Stomach (tissue), 9 donors: ENCODE data around the gene KYNU. TPM values are rescaled to one million over a fixed set of nuclear protein-coding genes. Genes with fewer than 3 reads are reported as not detected.

Source experiments
- DNase-seq, 2 donors: peaks; one replicate each; pipeline versions ENCODE4 v3.0.0 to v3.0.0-alpha.2; 2013 to 2019
- H3K27ac ChIP-seq, 5 donors: fragments of 200-600 bp in 4 of 5; sonication (generic) in 4 of 5; one replicate each; pipeline ENCODE4 v1.5.1; 2013 to 2019; ENCODE audit warnings: mild to moderate bottlenecking in 1 of 5, moderate library complexity in 1 of 5
- H3K27me3 ChIP-seq, 3 donors: fragments of 200-600 bp; sonication (generic); one replicate each; pipeline ENCODE4 v1.5.1; 2017 to 2019; ENCODE audit warnings: mixed run types in 1 of 3
- H3K36me3 ChIP-seq, 4 donors: fragments of 200-600 bp; sonication (generic); 1 replicate in 3 of 4; 2 replicates in 1 of 4; pipeline ENCODE4 v1.5.1; 2016 to 2019
- H3K4me1 ChIP-seq, 4 donors: fragments of 200-600 bp; sonication (generic); one replicate each; pipeline ENCODE4 v1.5.1; 2016 to 2019
- H3K4me3 ChIP-seq, 4 donors: fragments of 200-600 bp; sonication (generic) in 3 of 4; one replicate each; pipeline ENCODE4 v1.5.1; 2016 to 2019; ENCODE audit warnings: mild to moderate bottlenecking in 1 of 4
- H3K9me3 ChIP-seq, 4 donors: fragments of 200-600 bp; sonication (generic); one replicate each; pipeline ENCODE4 v1.5.1; 2016 to 2019
- CTCF ChIP-seq, 7 experiments: fragments of 450-650 bp in 4 of 7; fragments of 200-600 bp in 3 of 7; sonication (generic) in 3 of 7; IDR thresholded peaks; one replicate each; pipeline ENCODE4 v1.5.1; 2016 to 2019; ENCODE audit warnings: antibody characterized with exemption in 7 of 7, control low read depth in 2 of 7, mild to moderate bottlenecking in 1 of 7
- EP300 ChIP-seq: sonication (generic); formaldehyde crosslinking; IDR thresholded peaks from one replicate; pipeline ENCODE4 v1.6.1; 2017; ENCODE audit warnings: antibody characterized with exemption
- POLR2A ChIP-seq, 4 donors: fragments of 450-650 bp; IDR thresholded peaks; one replicate each; pipeline ENCODE4 v1.6.1; 2016; ENCODE audit warnings: antibody characterized with exemption in 4 of 4, control low read depth in 2 of 4, mild to moderate bottlenecking in 1 of 4, moderate library complexity in 1 of 4
- POLR2AphosphoS5 ChIP-seq, 3 donors: sonication (generic); formaldehyde crosslinking; IDR thresholded peaks; one replicate each; pipeline ENCODE4 v1.6.1; 2016; ENCODE audit warnings: antibody characterized with exemption in 3 of 3
- WGBS, 5 donors: extraction: QIAGEN DNeasy Blood & Tissue Kit in 3 of 5; methylation state at CpG; one replicate each; pipeline versions ENCODE4 v1.1.5 to v1.1.7; 2013 to 2018; 5-methylcytosine and 5-hydroxymethylcytosine counted together
- intact Hi-C: fragments of 100-400 bp; cut with DNase I; formaldehyde crosslinking; loops from one replicate; pipeline ENCODE4 v1.15.1; 2023; ENCODE audit warnings: low total_unique reads
- polyA plus RNA-seq, 3 donors: library from polyadenylated mRNA; stranded (reverse); fragments of 200-250 nt; gene quantifications; one replicate each; pipeline ENCODE4 v1.2.3, GENCODE V29; 2013
- total RNA-seq, 5 donors: library from RNA; depleted of rRNA; stranded (reverse); fragments of >200 nt; gene quantifications; one replicate each; pipeline versions ENCODE4 v1.1.0 to v1.2.3, GENCODE V29; 2014 to 2016
- donor health status: healthy with polysubstance abuse.
- donor health status: Bipolar disorder and iron deficiency.
- donor health status: healthy.

Gene KYNU
- total and polyA plus RNA-seq, 8 donors: 2.1 to 39.4 (median 3.9) TPM; not detected in 1

GRCh38 chr2:142920571-142920970, 43.1 kb downstream of the KYNU start:
- H3K9me3 ChIP-seq: no peaks in the 10 kb centered on the region
- no peaks in the 10 kb centered on the region for H3K4me1 ChIP-seq
- intact Hi-C loops: no loop called here
- H3K27me3 ChIP-seq: no peaks in the 10 kb centered on the region
- no peaks in the 10 kb centered on the region for H3K36me3 ChIP-seq
- H3K27ac ChIP-seq: no peak overlapping the region
- 69 to 76% (median 71%) methylated on average over 3 of the region's 3 CpGs for WGBS, 5 donors
- no peak for DNase-seq
- H3K4me3 ChIP-seq: no peak overlapping the region
- no peak for TF ChIP-seq EP300

- H3K27me3 ChIP-seq: no peaks in the 10 kb centered on the region
- H3K36me3 ChIP-seq: no peaks in the 10 kb centered on the region
- no peak for DNase-seq
- no peak overlapping the region for H3K4me3 ChIP-seq
- WGBS, 5 donors: 84 to 91% (median 88%) methylated on average over 4 of the region's 4 CpGs
- TF ChIP-seq POLR2AphosphoS5 (IDR thresholded peaks at IDR 0.05) (no peak), POLR2A (IDR thresholded peaks at IDR 0.05) (no peak), EP300 (no peak), CTCF (IDR thresholded peaks at IDR 0.05) (no peak)
- no peaks in the 10 kb centered on the region for H3K9me3 ChIP-seq
- H3K27ac ChIP-seq: no peak overlapping the region
- no peaks in the 10 kb centered on the region for H3K4me1 ChIP-seq
- intact Hi-C loops: no loop called here
Observed at GRCh38 chr2:142926445-142926844, 49.0 kb downstream of the KYNU start.

GRCh38 chr2:142930835-142931398, 53.5 kb downstream of the KYNU start:
- no peaks in the 10 kb centered on the region for H3K36me3 ChIP-seq
- WGBS, 5 donors: 91 to 97% (median 95%) methylated on average over 22 of the region's 22 CpGs
- H3K9me3 ChIP-seq: no peaks in the 10 kb centered on the region
- TF ChIP-seq POLR2AphosphoS5 (IDR thresholded peaks at IDR 0.05) (no peak), EP300 (no peak), CTCF (IDR thresholded peaks at IDR 0.05) (no peak), POLR2A (IDR thresholded peaks at IDR 0.05) (no peak)
- H3K27me3 ChIP-seq: no peaks in the 10 kb centered on the region
- no peaks in the 10 kb centered on the region for H3K4me1 ChIP-seq
- intact Hi-C loops: no loop called here
- H3K4me3 ChIP-seq: no peak overlapping the region
- no peak for DNase-seq
- H3K27ac ChIP-seq: no peak overlapping the region

GRCh38 chr2:142933916-142934315, 56.5 kb downstream of the KYNU start:
- H3K36me3 ChIP-seq: no peaks in the 10 kb centered on the region
- DNase-seq: no peak
- no peaks in the 10 kb centered on the region for H3K4me1 ChIP-seq
- WGBS, 5 donors: 86 to 95% (median 91%) methylated on average over 5 of the region's 5 CpGs
- no peak overlapping the region for H3K4me3 ChIP-seq
- no peaks in the 10 kb centered on the region for H3K9me3 ChIP-seq
- no peak overlapping the region for H3K27ac ChIP-seq
- H3K27me3 ChIP-seq: no peaks in the 10 kb centered on the region
- intact Hi-C loops: no loop called here
- no peak for TF ChIP-seq POLR2A (IDR thresholded peaks at IDR 0.05)
- TF ChIP-seq CTCF (IDR thresholded peaks at IDR 0.05): no peak
- TF ChIP-seq EP300: no peak

GRCh38 chr2:142935563-142936089, 58.2 kb downstream of the KYNU start:
- no peak for DNase-seq
- Histone ChIP-seq H3K27me3 (no peaks in the 10 kb centered on the region), H3K4me1 (no peaks in the 10 kb centered on the region), H3K27ac (no peak overlapping the region), H3K9me3 (no peaks in the 10 kb centered on the region), H3K36me3 (no peaks in the 10 kb centered on the region), H3K4me3 (no peak overlapping the region)
- 89 to 98% (median 95%) methylated on average over 10 of the region's 10 CpGs for WGBS, 5 donors
- intact Hi-C loops: no loop called here
- TF ChIP-seq EP300 (no peak), POLR2A (IDR thresholded peaks at IDR 0.05) (no peak), CTCF (IDR thresholded peaks at IDR 0.05) (no peak), POLR2AphosphoS5 (IDR thresholded peaks at IDR 0.05) (no peak)
